GM19193 (cell line): ENCODE data around the gene POLD4.

Experiments used
- POLR2A ChIP-seq: IDR thresholded peaks from 4 replicates; pipeline ENCODE4 v1.6.1; 2011; ENCODE audit not compliant: insufficient read depth, insufficient read length; ENCODE audit errors: extremely low read depth

POLD4 gene

GRCh38 chr11:67366961-67367760, 13.8 kb upstream of the POLD4 start:
- no peak for TF ChIP-seq POLR2A

- no peak for TF ChIP-seq POLR2A
Observed at GRCh38 chr11:67366546-67366945, 13.2 kb upstream of the POLD4 start.

GRCh38 chr11:67365736-67366444, 12.5 kb upstream of the POLD4 start:
- no peak for TF ChIP-seq POLR2A

GRCh38 chr11:67364783-67365722, 11.7 kb upstream of the POLD4 start:
- no peak for TF ChIP-seq POLR2A

GRCh38 chr11:67364169-67364568, 10.8 kb upstream of the POLD4 start:
- no peak for TF ChIP-seq POLR2A

- TF ChIP-seq POLR2A = no peak
Observed at GRCh38 chr11:67357831-67358670, 4.7 kb upstream of the POLD4 start.

GRCh38 chr11:67356864-67357561, 3.7 kb upstream of the POLD4 start:
- no peak for TF ChIP-seq POLR2A

GRCh38 chr11:67356387-67356863, 3.1 kb upstream of the POLD4 start:
- TF ChIP-seq POLR2A = no peak

GRCh38 chr11:67355794-67356386, 2.5 kb upstream of the POLD4 start:
- no peak for TF ChIP-seq POLR2A

- TF ChIP-seq POLR2A = no peak
Observed at GRCh38 chr11:67355023-67355793, 1.9 kb upstream of the POLD4 start.

GRCh38 chr11:67354075-67355022, 1.0 kb upstream of the POLD4 start:
- TF ChIP-seq POLR2A = no peak
